Suprapubic skin (tissue), 4 donors: ENCODE data around the gene RHOV. TPM values are rescaled to one million over a fixed set of nuclear protein-coding genes. Genes with fewer than 3 reads are reported as not detected.

ENCODE experiments used
- DNase-seq, 2 donors: peaks; one replicate each; pipeline ENCODE4 v3.0.0-alpha.2; 2019; ENCODE audit warnings: low spot score in 2 of 2
- H3K27ac ChIP-seq: fragments of 200-600 bp; sonication (generic); one replicate; pipeline ENCODE4 v1.5.1; 2019
- H3K27me3 ChIP-seq: fragments of 200-600 bp; sonication (generic); one replicate; pipeline ENCODE4 v1.5.1; 2019
- H3K36me3 ChIP-seq: fragments of 200-600 bp; sonication (generic); one replicate; pipeline ENCODE4 v1.5.1; 2019
- H3K4me1 ChIP-seq: fragments of 200-600 bp; sonication (generic); one replicate; pipeline ENCODE4 v1.5.1; 2019
- H3K4me3 ChIP-seq: fragments of 200-600 bp; sonication (generic); one replicate; pipeline ENCODE4 v1.5.1; 2019; ENCODE audit warnings: mild to moderate bottlenecking
- H3K9me3 ChIP-seq: fragments of 200-600 bp; sonication (generic); one replicate; pipeline ENCODE4 v1.5.1; 2019
- EP300 ChIP-seq: sonication (generic); formaldehyde crosslinking; IDR thresholded peaks from one replicate; pipeline ENCODE4 v1.6.1; 2017; ENCODE audit warnings: antibody characterized with exemption
- POLR2A ChIP-seq, 2 donors: fragments of 450-650 bp; IDR thresholded peaks; one replicate each; pipeline ENCODE4 v1.6.1; 2017; ENCODE audit warnings: antibody characterized with exemption in 2 of 2, mild to moderate bottlenecking in 2 of 2, moderate library complexity in 2 of 2
- POLR2AphosphoS5 ChIP-seq, 3 donors: sonication (generic); formaldehyde crosslinking; IDR thresholded peaks; one replicate each; pipeline ENCODE4 v1.6.1; 2017; ENCODE audit warnings: antibody characterized with exemption in 3 of 3
- WGBS: methylation state at CpG from one replicate; pipeline ENCODE4 v1.1.5; 2018; 5-methylcytosine and 5-hydroxymethylcytosine counted together
- total RNA-seq, 4 donors: library from RNA; depleted of rRNA; stranded (reverse); fragments of >200 nt; gene quantifications; one replicate each; pipeline ENCODE4 v1.1.0, GENCODE V29; 2016
- TF ChIP-seq, protein P1 (sequence below), 2 donors: fragments of 200-600 bp in 1 of 2; fragments of 450-650 bp in 1 of 2; sonication (generic) in 1 of 2; IDR thresholded peaks; one replicate each; pipeline ENCODE4 v1.5.1; 2016 to 2019; ENCODE audit warnings: antibody characterized with exemption in 2 of 2, mild to moderate bottlenecking in 1 of 2, moderate library complexity in 1 of 2

The RHOV gene
- total RNA-seq, 4 donors from 2014 or later: 46.9 to 96.3 (median 79.7) TPM

DNA sequence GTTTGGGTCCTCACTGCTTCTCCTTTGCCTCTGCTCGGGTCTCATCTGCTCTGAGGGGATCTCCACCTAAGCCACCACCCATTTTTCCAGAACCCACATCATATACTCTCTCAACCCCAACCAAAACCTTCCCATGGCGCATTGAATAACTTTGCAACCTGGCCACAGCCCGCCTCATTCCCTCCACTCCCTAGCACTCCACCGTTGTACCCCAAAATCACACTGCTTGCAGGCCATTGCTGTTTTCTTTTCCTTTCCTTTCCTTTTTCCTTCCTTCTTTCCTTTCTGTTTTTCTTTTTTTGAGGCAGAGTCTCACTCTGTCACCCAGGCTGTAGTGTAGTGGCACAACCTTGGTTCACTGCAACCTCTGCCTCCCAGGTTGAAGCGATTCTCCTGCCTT, 17.1 kb upstream of the RHOV start:
- no peaks in the 10 kb centered on the region for H3K9me3 ChIP-seq
- no peak for TF ChIP-seq POLR2AphosphoS5 (IDR thresholded peaks at IDR 0.05)
- TF ChIP-seq EP300: no peak
- no peak for TF ChIP-seq POLR2A (IDR thresholded peaks at IDR 0.05)
- TF ChIP-seq, protein P1, sequence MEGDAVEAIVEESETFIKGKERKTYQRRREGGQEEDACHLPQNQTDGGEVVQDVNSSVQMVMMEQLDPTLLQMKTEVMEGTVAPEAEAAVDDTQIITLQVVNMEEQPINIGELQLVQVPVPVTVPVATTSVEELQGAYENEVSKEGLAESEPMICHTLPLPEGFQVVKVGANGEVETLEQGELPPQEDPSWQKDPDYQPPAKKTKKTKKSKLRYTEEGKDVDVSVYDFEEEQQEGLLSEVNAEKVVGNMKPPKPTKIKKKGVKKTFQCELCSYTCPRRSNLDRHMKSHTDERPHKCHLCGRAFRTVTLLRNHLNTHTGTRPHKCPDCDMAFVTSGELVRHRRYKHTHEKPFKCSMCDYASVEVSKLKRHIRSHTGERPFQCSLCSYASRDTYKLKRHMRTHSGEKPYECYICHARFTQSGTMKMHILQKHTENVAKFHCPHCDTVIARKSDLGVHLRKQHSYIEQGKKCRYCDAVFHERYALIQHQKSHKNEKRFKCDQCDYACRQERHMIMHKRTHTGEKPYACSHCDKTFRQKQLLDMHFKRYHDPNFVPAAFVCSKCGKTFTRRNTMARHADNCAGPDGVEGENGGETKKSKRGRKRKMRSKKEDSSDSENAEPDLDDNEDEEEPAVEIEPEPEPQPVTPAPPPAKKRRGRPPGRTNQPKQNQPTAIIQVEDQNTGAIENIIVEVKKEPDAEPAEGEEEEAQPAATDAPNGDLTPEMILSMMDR (IDR thresholded peaks at IDR 0.05): no peak
- WGBS: 88% methylated on average over 5 of the region's 5 CpGs
- peaks cover 22% of the 10 kb centered on the region for H3K4me1 ChIP-seq
- DNase-seq: no peak
- no peak overlapping the region for H3K27ac ChIP-seq
- H3K36me3 ChIP-seq: peaks cover 2% of the 10 kb centered on the region
- H3K4me3 ChIP-seq: no peak overlapping the region
- no peaks in the 10 kb centered on the region for H3K27me3 ChIP-seq

DNA sequence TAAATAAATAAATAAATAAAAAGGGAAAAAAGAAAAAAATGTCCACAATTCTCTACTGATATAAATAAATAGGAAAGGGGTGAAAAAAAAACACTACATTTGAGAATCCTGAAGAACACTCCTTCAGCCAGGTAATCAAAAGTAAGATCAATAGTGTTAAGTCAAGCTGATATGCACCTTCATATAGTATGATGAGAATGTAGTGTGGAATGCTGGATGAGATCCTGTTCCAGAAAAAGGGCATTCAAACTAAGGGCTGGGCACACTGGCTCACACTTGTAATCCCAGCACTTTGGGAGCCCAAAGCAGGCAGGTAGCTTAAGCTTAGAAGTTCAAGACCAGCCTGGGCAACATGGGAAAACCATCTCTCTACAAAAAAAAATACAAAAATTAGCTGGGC, 15.1 kb upstream of the RHOV start:
- Histone ChIP-seq H3K27ac (no peak overlapping the region), H3K4me3 (no peak overlapping the region), H3K36me3 (no peaks in the 10 kb centered on the region), H3K9me3 (no peaks in the 10 kb centered on the region), H3K4me1 (peaks cover 8% of the 10 kb centered on the region), H3K27me3 (no peaks in the 10 kb centered on the region)
- no peak for TF ChIP-seq EP300
- TF ChIP-seq POLR2AphosphoS5 (IDR thresholded peaks at IDR 0.05): no peak
- TF ChIP-seq POLR2A (IDR thresholded peaks at IDR 0.05): no peak
- TF ChIP-seq, protein P1 (IDR thresholded peaks at IDR 0.05): no peak
- no peak for DNase-seq

DNA sequence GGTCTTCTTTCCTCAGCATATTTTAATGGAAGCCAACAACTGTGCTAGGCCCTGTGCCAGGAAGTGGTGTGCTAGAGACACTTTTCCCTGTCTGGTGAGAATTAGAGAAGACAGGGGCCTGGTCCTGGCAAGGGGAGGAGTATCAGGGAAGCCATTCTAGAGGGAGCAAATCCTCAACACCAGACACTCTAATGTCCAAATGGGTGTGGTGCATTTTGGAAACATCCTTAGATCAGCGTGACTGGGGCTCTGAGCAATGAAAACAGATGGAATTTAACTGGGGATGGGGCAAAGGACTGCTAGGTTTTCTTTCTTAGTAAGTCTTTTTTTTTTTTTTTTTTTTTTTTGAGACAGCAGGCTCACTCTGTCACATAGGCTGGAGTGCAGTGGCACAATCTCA, 12.6 kb upstream of the RHOV start:
- Histone ChIP-seq H3K27me3 (no peaks in the 10 kb centered on the region), H3K36me3 (no peaks in the 10 kb centered on the region), H3K4me3 (no peak overlapping the region), H3K4me1 (no peaks in the 10 kb centered on the region), H3K9me3 (no peaks in the 10 kb centered on the region), H3K27ac (no peak overlapping the region)
- TF ChIP-seq POLR2AphosphoS5 (IDR thresholded peaks at IDR 0.05) (no peak), EP300 (no peak), POLR2A (IDR thresholded peaks at IDR 0.05) (no peak)
- TF ChIP-seq, protein P1 (IDR thresholded peaks at IDR 0.05): no peak
- DNase-seq: no peak
- WGBS: 50% methylated on average over 1 of the region's 1 CpG

DNA sequence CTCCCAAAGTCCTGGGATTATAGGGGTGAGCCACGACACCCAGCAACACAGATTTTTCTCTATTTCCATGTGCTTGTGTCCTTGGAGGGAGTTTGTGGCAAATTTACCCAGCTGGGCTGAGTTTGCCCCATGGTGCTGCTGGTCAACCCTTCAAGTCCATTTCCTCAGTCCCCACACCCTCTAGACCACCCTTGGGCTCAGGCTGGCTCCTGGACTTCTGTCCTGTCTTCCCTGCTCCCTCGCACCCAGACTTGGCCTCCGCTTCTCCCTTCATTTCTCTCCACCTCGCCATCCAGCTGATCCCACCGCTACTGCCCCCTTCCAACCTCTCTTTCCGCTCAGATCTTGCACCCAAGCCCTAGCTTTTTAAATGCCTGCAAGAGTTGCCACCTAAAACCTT, 7.3 kb upstream of the RHOV start:
- 94% methylated on average over 6 of the region's 6 CpGs for WGBS
- Histone ChIP-seq H3K36me3 (no peaks in the 10 kb centered on the region), H3K9me3 (no peaks in the 10 kb centered on the region), H3K27ac (no peak overlapping the region), H3K4me1 (peaks cover 13% of the 10 kb centered on the region), H3K4me3 (no peak overlapping the region), H3K27me3 (no peaks in the 10 kb centered on the region)
- TF ChIP-seq POLR2AphosphoS5 (IDR thresholded peaks at IDR 0.05): no peak
- TF ChIP-seq, protein P1 (IDR thresholded peaks at IDR 0.05): no peak
- no peak for TF ChIP-seq EP300
- no peak for TF ChIP-seq POLR2A (IDR thresholded peaks at IDR 0.05)
- DNase-seq: no peak

DNA sequence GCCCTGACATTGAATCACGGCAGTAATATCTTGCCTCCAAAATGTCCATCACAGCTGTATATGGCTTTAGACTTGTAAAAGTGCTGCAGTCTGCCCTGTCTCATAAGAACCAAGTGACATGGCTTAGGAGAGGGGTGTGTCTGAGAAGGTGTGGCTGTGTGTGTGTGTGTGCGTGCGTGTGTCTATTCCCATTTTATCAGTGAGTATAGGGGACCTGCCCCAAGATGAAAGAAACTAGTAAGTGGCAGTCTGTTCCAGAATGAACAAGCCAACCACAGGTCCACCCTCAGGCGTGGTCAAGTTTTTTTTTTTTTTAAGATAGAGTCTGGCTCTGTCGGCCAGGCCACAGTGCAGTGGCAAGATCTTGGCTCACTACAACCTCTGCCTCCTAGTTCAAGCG, 5.6 kb upstream of the RHOV start:
- peaks cover 15% of the 10 kb centered on the region for H3K4me1 ChIP-seq
- DNase-seq: no peak
- H3K9me3 ChIP-seq: no peaks in the 10 kb centered on the region
- no peaks in the 10 kb centered on the region for H3K36me3 ChIP-seq
- peak overlapping the region; percentile 62 for H3K27ac ChIP-seq
- 69% methylated on average over 6 of the region's 6 CpGs for WGBS
- no peak overlapping the region for H3K4me3 ChIP-seq
- TF ChIP-seq EP300 (no peak), POLR2A (IDR thresholded peaks at IDR 0.05) (no peak), POLR2AphosphoS5 (IDR thresholded peaks at IDR 0.05) (no peak)
- TF ChIP-seq, protein P1 (IDR thresholded peaks at IDR 0.05): no peak
- H3K27me3 ChIP-seq: no peaks in the 10 kb centered on the region
